Naive B cell (primary cell): ENCODE data around the gene SZRD1. TPM values are rescaled to one million over a fixed set of nuclear protein-coding genes. Genes with fewer than 3 reads are reported as not detected.
"Not testable (repeated sequence)": the region's sequence is repeated elsewhere in the genome, so short reads cannot be mapped to it uniquely, and the experiment has no call there.

Experiments
- ATAC-seq, 2 donors: fragments of 150-1000 bp; cut with Tn5 transposase; 2 replicates each; pipeline ENCODE4 v1.10.0; 2021; ENCODE audit warnings: low read depth in 2 of 2, mild to moderate bottlenecking in 2 of 2, moderate library complexity in 2 of 2
- DNase-seq: peaks from one replicate; pipeline ENCODE4 v3.0.0; 2022
- H3K27ac Mint-ChIP-seq, 6 donors: one replicate each; pipeline ENCODE4 v1.8.0; 2020 to 2022; ENCODE audit warnings: mild to moderate bottlenecking in 6 of 6, mixed read lengths in 6 of 6, moderate library complexity in 5 of 6, inconsistent platforms in 2 of 6
- H3K27me3 Mint-ChIP-seq, 3 donors: one replicate each; pipeline ENCODE4 v1.8.0; 2021 to 2022; ENCODE audit warnings: mixed read lengths in 3 of 3, mild to moderate bottlenecking in 1 of 3
- H3K36me3 Mint-ChIP-seq, 2 donors: one replicate each; pipeline ENCODE4 v1.8.0; 2020 to 2022; ENCODE audit warnings: mixed read lengths in 2 of 2, inconsistent platforms in 1 of 2, mild to moderate bottlenecking in 1 of 2
- H3K4me1 Mint-ChIP-seq, 3 donors: one replicate each; pipeline ENCODE4 v1.8.0; 2020 to 2022; ENCODE audit warnings: mixed read lengths in 3 of 3, inconsistent platforms in 1 of 3, mild to moderate bottlenecking in 1 of 3, moderate library complexity in 1 of 3
- H3K4me3 Mint-ChIP-seq, 8 donors: one replicate each; pipeline ENCODE4 v1.8.0; 2020 to 2022; ENCODE audit warnings: mild to moderate bottlenecking in 8 of 8, mixed read lengths in 8 of 8, moderate library complexity in 8 of 8, inconsistent platforms in 2 of 8
- H3K9me3 Mint-ChIP-seq, 7 donors: one replicate each; pipeline ENCODE4 v1.8.0; 2020 to 2022; ENCODE audit warnings: mixed read lengths in 7 of 7, mild to moderate bottlenecking in 5 of 7, inconsistent platforms in 2 of 7, moderate library complexity in 1 of 7
- polyA plus RNA-seq, 6 donors: library from polyadenylated mRNA; unstranded; fragments of 300-500 nt; fragmentation: Illumina TruSeq; gene quantifications; one replicate each; pipeline ENCODE4 v1.2.3, GENCODE V29; 2021; ENCODE audit warnings: low read depth in 6 of 6

SZRD1 gene
- polyA plus RNA-seq, 6 donors from 2014 or later = 41.1 to 59.6 (median 50.9) TPM

- Mint-ChIP-seq H3K4me3 (peak overlapping the region; percentile 84 to 98 (median 95)), H3K36me3 (no peaks in the 10 kb centered on the region), H3K27ac (peak overlapping the region; percentile 92 to 98 (median 94)), H3K4me1 (peaks cover 11 to 44% (median 20%) of the 10 kb centered on the region in 3 donors), H3K27me3 (no peaks in the 10 kb centered on the region), H3K9me3 (no peaks in the 10 kb centered on the region)
- DNase-seq = no peak
- no peak for ATAC-seq
Measured at GRCh38 chr1:16351456-16351993, 15.5 kb upstream of the SZRD1 start.

GRCh38 chr1:16351994-16352841, 14.8 kb upstream of the SZRD1 start, which contains the start of gene FBXO42:
Gene FBXO42, minus strand, starts transcription at chr1:16352480. Its CDS starts 37,062 bp downstream, at chr1:16315418.
- peak; percentile 95 for DNase-seq
- H3K27me3 Mint-ChIP-seq = no peaks in the 10 kb centered on the region
- peak; percentile 88 to 90 for ATAC-seq
- H3K9me3 Mint-ChIP-seq = no peaks in the 10 kb centered on the region
- peak within 1 kb of the TSS; percentile 84 to 98 (median 95) for H3K4me3 Mint-ChIP-seq
- H3K27ac Mint-ChIP-seq = peak within 1 kb of the TSS; percentile 92 to 98 (median 95)
- peaks cover 11 to 44% (median 20%) of the 10 kb centered on the region in 3 donors for H3K4me1 Mint-ChIP-seq
- no peaks in the 10 kb centered on the region for H3K36me3 Mint-ChIP-seq

GRCh38 chr1:16352842-16353535, 14.1 kb upstream of the SZRD1 start:
- Mint-ChIP-seq H3K36me3 (no peaks in the 10 kb centered on the region), H3K9me3 (no peaks in the 10 kb centered on the region), H3K4me3 (peak overlapping the region; percentile 84 to 98 (median 95)), H3K27ac (peak overlapping the region; percentile 92 to 98 (median 94)), H3K27me3 (no peaks in the 10 kb centered on the region), H3K4me1 (peaks cover 11 to 39% (median 20%) of the 10 kb centered on the region in 3 donors)
- DNase-seq = peak; percentile 13
- no peak for ATAC-seq

- ATAC-seq (no peak), DNase-seq (no peak)
- no peaks in the 10 kb centered on the region for H3K27me3 Mint-ChIP-seq
- peak overlapping the region in 4 of 8 donors; percentile 30 to 69 (median 55) for H3K4me3 Mint-ChIP-seq
- H3K9me3 Mint-ChIP-seq = no peaks in the 10 kb centered on the region
- H3K4me1 Mint-ChIP-seq = peaks cover 11 to 33% (median 20%) of the 10 kb centered on the region in 3 donors
- H3K36me3 Mint-ChIP-seq = no peaks in the 10 kb centered on the region
- H3K27ac Mint-ChIP-seq = peak overlapping the region in 1 of 6 donors; percentile 70
Measured at GRCh38 chr1:16354619-16355018, 12.4 kb upstream of the SZRD1 start.

GRCh38 chr1:16356867-16357266, 10.2 kb upstream of the SZRD1 start:
- ATAC-seq (no peak), DNase-seq (no peak)
- Mint-ChIP-seq H3K36me3 (no peaks in the 10 kb centered on the region), H3K27me3 (no peaks in the 10 kb centered on the region), H3K9me3 (no peaks in the 10 kb centered on the region), H3K27ac (no peak overlapping the region), H3K4me1 (peaks cover 0 to 12% (median 0%) of the 10 kb centered on the region in 3 donors), H3K4me3 (no peak overlapping the region)

- not testable (repeated sequence) for H3K27ac Mint-ChIP-seq, DNase-seq, H3K4me3 Mint-ChIP-seq
Measured at GRCh38 chr1:16365146-16365498, 1.9 kb upstream of the SZRD1 start.

GRCh38 chr1:16367258-16367967, 371 bp downstream of the SZRD1 start:
- H3K4me1 Mint-ChIP-seq = peaks cover 20 to 50% (median 35%) of the 10 kb centered on the region in 3 donors

More at GRCh38 chr1:16365146-16365498, 1.9 kb upstream of the SZRD1 start:
- peaks cover 18 to 30% (median 20%) of the 10 kb centered on the region in 3 donors for H3K4me1 Mint-ChIP-seq
- ATAC-seq, H3K36me3 Mint-ChIP-seq, H3K27me3 Mint-ChIP-seq, H3K9me3 Mint-ChIP-seq: not testable (repeated sequence)

GRCh38 chr1:16367968-16368890, 1.2 kb downstream of the SZRD1 start:
- Mint-ChIP-seq H3K4me1 (peaks cover 27 to 58% (median 42%) of the 10 kb centered on the region in 3 donors), H3K36me3 (peaks cover 0 to 7% of the 10 kb centered on the region in 2 donors), H3K27ac (peak overlapping the region; percentile 98 to 100 (median 99)), H3K9me3 (no peaks in the 10 kb centered on the region), H3K4me3 (peak overlapping the region; percentile 96 to 99 (median 98)), H3K27me3 (no peaks in the 10 kb centered on the region)
- ATAC-seq = no peak
- DNase-seq = no peak

More at GRCh38 chr1:16367258-16367967, 371 bp downstream of the SZRD1 start:
- DNase-seq (peak; percentile 86), ATAC-seq (peak; percentile 64 to 66)
- Mint-ChIP-seq H3K27ac (peak overlapping the region; percentile 98 to 100 (median 99)), H3K9me3 (no peaks in the 10 kb centered on the region), H3K27me3 (no peaks in the 10 kb centered on the region), H3K36me3 (peaks cover 0 to under 1% of the 10 kb centered on the region in 2 donors), H3K4me3 (peak overlapping the region; percentile 96 to 99 (median 98))

GRCh38 chr1:16369821-16370220, 2.8 kb downstream of the SZRD1 start:
- DNase-seq (no peak), ATAC-seq (no peak)
- peak overlapping the region in 6 of 8 donors; percentile 8 to 99 (median 90) for H3K4me3 Mint-ChIP-seq
- no peaks in the 10 kb centered on the region for H3K9me3 Mint-ChIP-seq
- peaks cover 33 to 68% (median 52%) of the 10 kb centered on the region in 3 donors for H3K4me1 Mint-ChIP-seq
- H3K27ac Mint-ChIP-seq = peak overlapping the region in 4 of 6 donors; percentile 44 to 83 (median 59)
- H3K36me3 Mint-ChIP-seq = peaks cover 4 to 7% of the 10 kb centered on the region in 2 donors
- H3K27me3 Mint-ChIP-seq = no peaks in the 10 kb centered on the region

- Mint-ChIP-seq H3K27me3 (no peaks in the 10 kb centered on the region), H3K36me3 (peaks cover 4 to 7% of the 10 kb centered on the region in 2 donors), H3K4me1 (peaks cover 40 to 84% (median 66%) of the 10 kb centered on the region in 3 donors), H3K9me3 (no peaks in the 10 kb centered on the region), H3K27ac (peak overlapping the region in 2 of 6 donors; percentile 51 to 84), H3K4me3 (peak overlapping the region in 4 of 8 donors; percentile 23 to 70 (median 32))
- ATAC-seq (no peak), DNase-seq (no peak)
Measured at GRCh38 chr1:16371725-16372124, 4.7 kb downstream of the SZRD1 start.

GRCh38 chr1:16372535-16373285, 5.7 kb downstream of the SZRD1 start:
- Mint-ChIP-seq H3K4me3 (peak overlapping the region in 5 of 8 donors; percentile 0 to 65 (median 17)), H3K36me3 (peaks cover 4 to 7% of the 10 kb centered on the region in 2 donors), H3K4me1 (peaks cover 47 to 90% (median 76%) of the 10 kb centered on the region in 3 donors), H3K9me3 (no peaks in the 10 kb centered on the region), H3K27ac (no peak overlapping the region), H3K27me3 (no peaks in the 10 kb centered on the region)
- no peak for DNase-seq
- no peak for ATAC-seq
